GM06990 (cell line): ENCODE data around the gene PHACTR3.

Source experiments
- DNase-seq: peaks from one replicate; pipeline ENCODE4 v3.0.0-alpha.2; 2011; ENCODE audit not compliant: insufficient read length; ENCODE audit errors: extremely low read depth
- H3K27me3 ChIP-seq: replicated peaks from 2 replicates; pipeline ENCODE4 v1.6.0; 2011; ENCODE audit warnings: low read length; ENCODE audit not compliant: control insufficient read depth, insufficient read depth
- H3K36me3 ChIP-seq: 2 replicates; pipeline ENCODE4 v1.5.1; 2011; ENCODE audit warnings: low read length; ENCODE audit not compliant: control insufficient read depth, insufficient read depth
- H3K4me3 ChIP-seq: replicated peaks from 2 replicates; pipeline ENCODE4 v1.5.1; 2011; ENCODE audit warnings: low read depth, mild to moderate bottlenecking, control low read depth, low read length
- CTCF ChIP-seq: IDR thresholded peaks from 2 replicates; pipeline ENCODE4 v1.5.1; 2011; ENCODE audit warnings: low read length, control low read depth, mild to moderate bottlenecking, inconsistent platforms; ENCODE audit not compliant: insufficient read depth, poor library complexity, severe bottlenecking

Gene PHACTR3

GRCh38 chr20:59561228-59561605 is 43.1 kb upstream of the PHACTR3 start:
- no peak for DNase-seq
- no peak for TF ChIP-seq CTCF
- H3K27me3 ChIP-seq: no peaks in the 10 kb centered on the region
- no peak overlapping the region for H3K4me3 ChIP-seq
- H3K36me3 ChIP-seq: no peaks in the 10 kb centered on the region

GRCh38 chr20:59561614-59562277 is 42.6 kb upstream of the PHACTR3 start:
- Histone ChIP-seq H3K4me3 (no peak overlapping the region), H3K27me3 (no peaks in the 10 kb centered on the region), H3K36me3 (no peaks in the 10 kb centered on the region)
- TF ChIP-seq CTCF: no peak
- no peak for DNase-seq

GRCh38 chr20:59564171-59564570 is 40.2 kb upstream of the PHACTR3 start:
- H3K4me3 ChIP-seq: no peak overlapping the region
- H3K27me3 ChIP-seq: no peaks in the 10 kb centered on the region
- no peak for DNase-seq
- no peak for TF ChIP-seq CTCF
- no peaks in the 10 kb centered on the region for H3K36me3 ChIP-seq

- no peak for DNase-seq
- Histone ChIP-seq H3K4me3 (no peak overlapping the region), H3K27me3 (no peaks in the 10 kb centered on the region), H3K36me3 (no peaks in the 10 kb centered on the region)
- no peak for TF ChIP-seq CTCF
Measured at GRCh38 chr20:59564943-59565342, 39.4 kb upstream of the PHACTR3 start.

- DNase-seq: no peak
- no peak overlapping the region for H3K4me3 ChIP-seq
- H3K27me3 ChIP-seq: no peaks in the 10 kb centered on the region
- TF ChIP-seq CTCF: no peak
- H3K36me3 ChIP-seq: no peaks in the 10 kb centered on the region
Measured at GRCh38 chr20:59565768-59566461, 38.4 kb upstream of the PHACTR3 start.
